ENCODE measurements around the gene COL16A1.
"Not testable (repeated sequence)": the region's sequence is repeated elsewhere in the genome, so short reads cannot be mapped to it uniquely, and the experiment has no call there.

The COL16A1 gene

DNA sequence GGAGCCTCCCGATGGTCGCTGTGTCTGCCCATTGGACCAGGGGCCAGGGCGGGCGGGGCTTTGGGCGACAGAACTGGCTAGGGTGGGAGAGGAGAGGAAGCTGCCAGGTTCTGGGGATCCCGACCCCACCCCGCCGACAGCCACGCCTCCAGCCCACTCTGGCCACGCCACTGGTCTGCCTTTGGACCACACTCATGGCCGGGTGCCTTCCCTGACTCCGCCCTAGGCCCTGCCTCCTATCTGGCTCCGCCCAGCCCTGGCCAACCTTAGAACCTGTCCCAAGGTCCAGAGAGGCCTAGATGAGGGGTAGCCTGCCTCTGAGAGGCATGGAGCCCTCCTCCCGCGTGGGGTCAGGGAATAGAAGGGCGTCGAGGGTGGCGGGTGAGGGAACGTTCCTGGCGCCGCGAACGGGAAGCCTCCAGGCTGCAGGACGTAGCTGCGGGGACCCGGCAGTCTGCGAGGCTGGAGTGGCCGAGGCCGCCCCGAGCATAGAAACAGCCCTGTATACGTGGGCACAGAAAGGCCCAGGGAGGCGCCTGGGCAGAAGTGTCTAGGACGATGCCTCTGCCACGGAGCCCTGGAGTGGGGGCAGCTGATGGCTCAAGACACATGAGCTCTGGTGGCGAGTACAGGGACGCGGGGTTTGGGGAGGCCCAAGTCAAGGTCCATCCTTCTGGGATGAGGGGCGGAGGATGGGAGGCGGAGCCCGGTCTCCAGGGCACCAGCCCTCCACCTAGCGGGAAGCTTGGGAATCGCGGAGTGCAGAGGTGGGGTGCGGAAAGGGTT is 11.5 kb upstream of the COL16A1 start:
- H3K4me1 ChIP-seq (ENCODE audit: insufficient read depth, low read length): peaks cover 34% of the 10 kb centered on the region
- no peaks in the 10 kb centered on the region for H3K9me3 ChIP-seq (ENCODE audit: low read length)
- no peaks in the 10 kb centered on the region for H3K36me3 ChIP-seq (ENCODE audit: insufficient read depth, low read length)
- H3K9ac ChIP-seq (ENCODE audit: low read length): peak overlapping the region; percentile 32
- H3K27ac ChIP-seq (ENCODE audit: low read depth, low read length): peak overlapping the region; percentile 95
- peak overlapping the region; percentile 29 to 51 for H3K4me3 ChIP-seq (ENCODE audit: low read depth in 1 of 2, low read length in 2 of 2)
- H3K27me3 ChIP-seq (ENCODE audit: control insufficient read depth in 1 of 2, insufficient read depth in 2 of 2, low read length in 2 of 2): no peaks in the 10 kb centered on the region

DNA sequence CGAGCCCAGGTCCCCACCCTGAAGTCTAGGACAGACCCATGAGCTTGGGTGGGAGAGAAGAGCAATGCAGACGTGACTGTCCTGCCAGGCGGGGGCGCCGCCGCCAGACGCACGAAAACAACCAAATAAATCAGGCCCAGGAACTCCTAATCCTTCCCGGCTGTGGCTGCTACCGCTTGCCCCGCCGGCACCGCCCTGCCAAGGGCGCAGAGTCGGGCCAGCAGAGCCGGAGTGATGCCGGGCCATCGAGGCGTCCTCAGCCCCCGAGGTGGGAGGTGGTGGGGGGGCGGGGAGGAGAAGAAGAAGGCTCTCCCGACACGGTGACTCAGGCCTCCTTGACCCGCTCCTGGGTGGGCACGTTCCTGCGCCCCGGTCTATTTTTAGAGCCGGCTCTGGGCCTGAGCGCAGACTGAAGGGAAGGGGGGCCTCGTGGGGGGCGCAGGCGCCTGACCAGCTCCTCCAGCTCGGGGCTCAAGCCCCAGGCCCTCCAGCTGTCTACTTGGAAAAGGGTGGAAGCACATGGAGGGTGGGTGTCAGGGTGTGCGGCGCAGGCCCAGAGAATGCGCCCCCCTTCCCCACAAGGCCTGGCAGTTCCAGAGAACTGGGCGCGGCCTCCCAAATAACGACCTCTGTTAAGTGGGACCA is 10.7 kb upstream of the COL16A1 start:
- H3K9me3 ChIP-seq (ENCODE audit: low read length): no peaks in the 10 kb centered on the region
- peak overlapping the region; percentile 13 for H3K9ac ChIP-seq (ENCODE audit: low read length)
- peak overlapping the region; percentile 95 for H3K27ac ChIP-seq (ENCODE audit: low read depth, low read length)
- no peaks in the 10 kb centered on the region for H3K27me3 ChIP-seq (ENCODE audit: control insufficient read depth in 1 of 2, insufficient read depth in 2 of 2, low read length in 2 of 2)
- peak overlapping the region in 1 of 2 donors; percentile 30 for H3K4me3 ChIP-seq (ENCODE audit: low read depth in 1 of 2, low read length in 2 of 2)
- no peaks in the 10 kb centered on the region for H3K36me3 ChIP-seq (ENCODE audit: insufficient read depth, low read length)
- peaks cover 34% of the 10 kb centered on the region for H3K4me1 ChIP-seq (ENCODE audit: insufficient read depth, low read length)

DNA sequence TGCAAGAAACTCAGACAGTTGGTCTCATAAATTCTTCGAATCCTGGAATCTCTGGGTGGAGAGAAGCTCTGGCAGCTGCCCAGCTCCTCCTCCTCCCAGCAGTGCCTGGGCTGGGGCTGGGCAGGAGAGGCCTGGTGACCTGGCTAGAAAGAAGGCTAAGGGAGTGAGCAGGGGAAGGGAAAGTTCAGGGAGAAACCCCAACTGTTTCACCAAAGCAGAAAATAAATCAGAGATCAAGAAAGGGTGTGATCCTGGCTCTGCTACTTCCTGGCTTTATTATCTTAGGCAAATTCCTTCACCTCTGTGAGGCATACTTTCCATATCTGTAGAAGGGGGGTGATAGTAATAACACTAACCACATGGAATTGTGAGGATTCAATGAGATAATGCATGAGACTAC is 8.8 kb upstream of the COL16A1 start:
- Histone ChIP-seq H3K27ac (ENCODE audit: low read depth, low read length) (peak overlapping the region; percentile 74), H3K27me3 (ENCODE audit: control insufficient read depth in 1 of 2, insufficient read depth in 2 of 2, low read length in 2 of 2) (no peaks in the 10 kb centered on the region)

DNA sequence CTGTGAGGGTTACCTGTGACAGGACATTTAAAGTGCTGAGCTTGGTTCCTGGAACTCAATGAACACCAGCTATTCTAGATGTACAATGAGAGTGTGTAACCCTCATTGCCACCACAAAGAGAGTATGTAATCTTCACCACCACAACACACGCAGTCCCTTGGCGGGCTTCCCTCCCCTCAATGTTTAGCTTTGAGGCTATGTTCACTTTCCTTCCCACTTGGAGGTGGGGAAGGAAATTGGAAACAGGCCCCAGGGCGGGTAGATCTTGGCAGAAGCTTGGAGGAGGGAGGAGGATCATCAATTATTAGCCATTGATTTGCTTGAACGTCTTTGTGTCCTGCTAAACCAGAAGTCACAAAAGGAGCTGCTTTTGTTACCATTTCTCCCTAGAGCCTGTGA is 8.3 kb upstream of the COL16A1 start:
- Histone ChIP-seq H3K27ac (ENCODE audit: low read depth, low read length) (peak overlapping the region; percentile 45), H3K9ac (ENCODE audit: low read length) (no peak overlapping the region), H3K27me3 (ENCODE audit: control insufficient read depth in 1 of 2, insufficient read depth in 2 of 2, low read length in 2 of 2) (no peaks in the 10 kb centered on the region), H3K4me1 (ENCODE audit: insufficient read depth, low read length) (peaks cover 34% of the 10 kb centered on the region), H3K36me3 (ENCODE audit: insufficient read depth, low read length) (no peaks in the 10 kb centered on the region), H3K4me3 (ENCODE audit: low read depth in 1 of 2, low read length in 2 of 2) (no peak overlapping the region), H3K9me3 (ENCODE audit: low read length) (no peaks in the 10 kb centered on the region)

More for the DNA sequence above, 8.8 kb upstream of the COL16A1 start:
- Histone ChIP-seq H3K9ac (ENCODE audit: low read length) (no peak overlapping the region), H3K4me3 (ENCODE audit: low read depth in 1 of 2, low read length in 2 of 2) (no peak overlapping the region), H3K4me1 (ENCODE audit: insufficient read depth, low read length) (peaks cover 34% of the 10 kb centered on the region), H3K9me3 (ENCODE audit: low read length) (no peaks in the 10 kb centered on the region), H3K36me3 (ENCODE audit: insufficient read depth, low read length) (no peaks in the 10 kb centered on the region)

DNA sequence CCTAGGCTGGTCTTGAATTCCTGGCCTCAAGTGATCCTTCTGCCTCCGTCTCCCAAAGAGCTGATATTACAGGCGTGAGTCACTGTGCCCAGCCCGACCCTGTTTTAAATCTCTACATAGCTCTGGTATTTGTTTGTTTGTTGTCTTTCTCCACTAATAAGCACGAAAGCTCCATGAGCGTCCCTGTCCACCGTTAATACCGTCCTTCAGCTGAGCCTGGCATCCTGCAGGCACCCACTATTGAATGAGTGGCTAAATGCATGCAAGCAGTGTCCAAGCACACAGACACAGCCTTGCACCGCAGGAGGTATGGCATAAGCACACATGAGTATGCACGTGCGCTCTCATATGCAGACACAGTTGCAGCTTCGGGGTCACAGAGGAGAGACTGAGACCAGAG is 4.5 kb upstream of the COL16A1 start:
- Histone ChIP-seq H3K27me3 (ENCODE audit: control insufficient read depth in 1 of 2, insufficient read depth in 2 of 2, low read length in 2 of 2) (no peaks in the 10 kb centered on the region), H3K9me3 (ENCODE audit: low read length) (no peaks in the 10 kb centered on the region), H3K9ac (ENCODE audit: low read length) (no peak overlapping the region), H3K27ac (ENCODE audit: low read depth, low read length) (no peak overlapping the region), H3K4me1 (ENCODE audit: insufficient read depth, low read length) (peaks cover 33% of the 10 kb centered on the region), H3K36me3 (ENCODE audit: insufficient read depth, low read length) (no peaks in the 10 kb centered on the region), H3K4me3 (ENCODE audit: low read depth in 1 of 2, low read length in 2 of 2) (no peak overlapping the region)

DNA sequence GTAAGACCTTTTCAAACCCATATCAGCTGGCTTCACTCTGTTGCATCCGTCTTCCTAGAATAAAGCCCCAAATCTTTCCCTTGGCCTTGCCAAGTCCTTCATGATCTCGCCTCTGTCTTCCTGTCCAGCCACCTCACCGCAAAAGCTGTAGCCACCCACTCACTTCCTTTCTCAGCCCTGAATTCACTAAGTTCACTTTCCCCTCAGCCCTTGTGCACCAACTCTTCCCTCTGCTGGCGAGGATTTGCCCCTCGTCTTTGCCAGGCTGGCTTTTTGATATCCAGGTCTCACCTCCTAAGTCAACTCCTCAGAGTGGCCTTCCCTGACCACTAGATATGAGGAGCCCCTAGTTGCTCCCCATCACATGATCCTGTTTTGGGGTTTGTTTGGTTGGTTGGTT is 3.9 kb upstream of the COL16A1 start:
- Histone ChIP-seq H3K4me3 (ENCODE audit: low read depth in 1 of 2, low read length in 2 of 2) (no peak overlapping the region), H3K9me3 (ENCODE audit: low read length) (no peaks in the 10 kb centered on the region), H3K36me3 (ENCODE audit: insufficient read depth, low read length) (no peaks in the 10 kb centered on the region), H3K27ac (ENCODE audit: low read depth, low read length) (no peak overlapping the region), H3K9ac (ENCODE audit: low read length) (no peak overlapping the region), H3K4me1 (ENCODE audit: insufficient read depth, low read length) (peaks cover 33% of the 10 kb centered on the region), H3K27me3 (ENCODE audit: control insufficient read depth in 1 of 2, insufficient read depth in 2 of 2, low read length in 2 of 2) (no peaks in the 10 kb centered on the region)

DNA sequence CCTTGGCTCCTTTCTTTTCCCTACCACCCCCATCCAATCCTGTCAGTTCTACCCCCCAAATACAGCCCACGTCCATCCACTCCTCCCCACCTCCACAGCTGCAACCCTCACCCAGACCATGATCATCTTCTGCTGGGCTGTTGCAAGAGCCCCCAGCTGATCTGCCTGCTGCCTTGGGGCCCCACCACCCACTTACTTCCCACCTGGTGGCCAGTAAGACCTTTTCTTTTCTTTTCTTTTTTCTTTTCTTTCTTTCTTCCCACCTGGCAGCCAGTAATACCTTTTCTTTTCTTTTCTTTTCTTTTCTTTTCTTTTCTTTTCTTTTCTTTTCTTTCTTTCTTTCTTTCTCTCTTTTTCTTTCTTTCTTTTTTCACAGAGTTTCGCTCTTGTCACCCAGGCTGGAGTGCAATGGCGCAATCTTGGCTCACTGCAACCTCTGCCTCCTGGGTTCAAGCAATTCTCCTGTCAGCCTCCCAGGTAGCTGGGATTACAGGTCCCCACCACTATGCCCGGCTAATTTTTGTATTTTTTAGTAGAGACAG is 3.3 kb upstream of the COL16A1 start:
- H3K9ac ChIP-seq (ENCODE audit: low read length); H3K27ac ChIP-seq (ENCODE audit: low read depth, low read length); H3K4me3 ChIP-seq (ENCODE audit: low read depth in 1 of 2, low read length in 2 of 2); H3K9me3 ChIP-seq (ENCODE audit: low read length); H3K27me3 ChIP-seq (ENCODE audit: control insufficient read depth in 1 of 2, insufficient read depth in 2 of 2, low read length in 2 of 2); H3K36me3 ChIP-seq (ENCODE audit: insufficient read depth, low read length): not testable (repeated sequence)
- peaks cover 33% of the 10 kb centered on the region for H3K4me1 ChIP-seq (ENCODE audit: insufficient read depth, low read length)

DNA sequence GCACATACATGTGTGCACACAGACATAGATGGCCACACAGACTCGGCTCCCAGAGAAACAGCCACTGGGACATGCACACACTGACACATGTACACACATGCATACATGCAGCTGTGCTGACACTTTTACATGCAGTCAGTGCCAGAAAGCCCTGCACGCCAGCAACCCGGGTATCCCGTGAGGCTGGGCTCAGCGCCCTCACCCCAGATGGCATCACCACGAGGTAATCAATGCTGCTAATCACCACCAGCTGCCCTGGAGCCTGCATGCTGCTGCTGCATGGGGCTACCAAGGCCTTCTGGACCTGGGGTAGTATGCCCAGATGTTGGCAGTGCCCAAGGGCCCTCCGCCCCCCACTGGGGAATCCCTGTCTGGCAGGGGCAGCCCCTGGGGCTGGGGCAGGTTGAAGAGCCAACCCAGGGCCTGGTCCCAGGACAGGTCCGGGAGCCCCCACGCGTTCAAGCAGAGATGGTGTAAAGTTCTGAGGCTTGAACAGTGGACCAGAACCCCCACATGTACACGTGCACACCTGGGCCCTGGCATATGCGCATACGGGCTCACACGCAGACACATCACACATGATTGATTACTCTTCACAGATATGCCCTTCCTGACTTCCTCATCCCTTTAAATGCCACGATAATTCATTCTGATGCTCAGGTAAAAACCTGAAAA is 2.7 kb upstream of the COL16A1 start:
- H3K4me1 ChIP-seq (ENCODE audit: insufficient read depth, low read length): peaks cover 34% of the 10 kb centered on the region
- no peaks in the 10 kb centered on the region for H3K27me3 ChIP-seq (ENCODE audit: control insufficient read depth in 1 of 2, insufficient read depth in 2 of 2, low read length in 2 of 2)
- H3K4me3 ChIP-seq (ENCODE audit: low read depth in 1 of 2, low read length in 2 of 2): no peak overlapping the region
- H3K9me3 ChIP-seq (ENCODE audit: low read length): no peaks in the 10 kb centered on the region
- H3K36me3 ChIP-seq (ENCODE audit: insufficient read depth, low read length): no peaks in the 10 kb centered on the region
- H3K9ac ChIP-seq (ENCODE audit: low read length): no peak overlapping the region
- no peak overlapping the region for H3K27ac ChIP-seq (ENCODE audit: low read depth, low read length)

DNA sequence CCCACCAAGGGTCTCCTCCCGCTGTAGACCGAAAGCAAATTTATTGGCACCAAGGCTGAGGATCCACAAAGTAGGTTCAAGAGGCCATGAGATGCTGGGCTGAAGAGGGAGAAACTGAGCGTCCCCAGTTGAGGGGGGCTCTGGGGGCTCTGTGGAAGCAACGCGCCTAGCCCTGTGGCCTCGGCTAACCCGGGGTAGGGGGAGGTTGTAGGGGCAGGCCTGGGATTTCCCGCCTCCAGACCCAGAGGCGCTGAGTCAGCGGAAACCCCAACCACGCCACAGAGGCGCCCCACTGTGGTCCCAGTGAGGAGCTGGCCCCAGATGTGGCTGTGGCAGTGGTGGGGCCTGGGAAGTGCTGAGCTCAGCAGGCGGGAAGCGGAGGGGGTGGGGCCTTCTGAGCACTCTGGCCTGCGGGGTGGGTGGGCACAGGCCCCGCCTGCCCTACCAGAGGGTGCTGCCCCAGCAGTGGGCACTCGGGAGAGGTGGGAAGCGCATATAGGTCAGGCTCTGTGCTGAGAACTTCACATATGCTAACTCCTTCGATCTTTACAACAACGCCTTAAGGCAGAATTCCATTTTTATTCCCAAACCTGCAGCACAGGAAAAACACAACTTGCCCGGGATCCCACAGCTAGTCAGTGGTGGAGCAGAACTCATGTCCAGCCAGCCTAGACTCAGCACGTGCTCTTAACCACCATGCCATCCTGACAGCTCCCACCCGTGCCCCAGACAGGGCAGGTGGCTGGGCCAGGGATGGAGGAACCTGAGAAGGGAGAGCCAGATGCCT is 1.5 kb upstream of the COL16A1 start:
- Histone ChIP-seq H3K27ac (ENCODE audit: low read depth, low read length) (peak overlapping the region; percentile 90), H3K4me1 (ENCODE audit: insufficient read depth, low read length) (peaks cover 47% of the 10 kb centered on the region), H3K36me3 (ENCODE audit: insufficient read depth, low read length) (no peaks in the 10 kb centered on the region), H3K27me3 (ENCODE audit: control insufficient read depth in 1 of 2, insufficient read depth in 2 of 2, low read length in 2 of 2) (no peaks in the 10 kb centered on the region), H3K9me3 (ENCODE audit: low read length) (no peaks in the 10 kb centered on the region), H3K9ac (ENCODE audit: low read length) (peak overlapping the region; percentile 30), H3K4me3 (ENCODE audit: low read depth in 1 of 2, low read length in 2 of 2) (peak overlapping the region in 1 of 2 donors; percentile 40)

DNA sequence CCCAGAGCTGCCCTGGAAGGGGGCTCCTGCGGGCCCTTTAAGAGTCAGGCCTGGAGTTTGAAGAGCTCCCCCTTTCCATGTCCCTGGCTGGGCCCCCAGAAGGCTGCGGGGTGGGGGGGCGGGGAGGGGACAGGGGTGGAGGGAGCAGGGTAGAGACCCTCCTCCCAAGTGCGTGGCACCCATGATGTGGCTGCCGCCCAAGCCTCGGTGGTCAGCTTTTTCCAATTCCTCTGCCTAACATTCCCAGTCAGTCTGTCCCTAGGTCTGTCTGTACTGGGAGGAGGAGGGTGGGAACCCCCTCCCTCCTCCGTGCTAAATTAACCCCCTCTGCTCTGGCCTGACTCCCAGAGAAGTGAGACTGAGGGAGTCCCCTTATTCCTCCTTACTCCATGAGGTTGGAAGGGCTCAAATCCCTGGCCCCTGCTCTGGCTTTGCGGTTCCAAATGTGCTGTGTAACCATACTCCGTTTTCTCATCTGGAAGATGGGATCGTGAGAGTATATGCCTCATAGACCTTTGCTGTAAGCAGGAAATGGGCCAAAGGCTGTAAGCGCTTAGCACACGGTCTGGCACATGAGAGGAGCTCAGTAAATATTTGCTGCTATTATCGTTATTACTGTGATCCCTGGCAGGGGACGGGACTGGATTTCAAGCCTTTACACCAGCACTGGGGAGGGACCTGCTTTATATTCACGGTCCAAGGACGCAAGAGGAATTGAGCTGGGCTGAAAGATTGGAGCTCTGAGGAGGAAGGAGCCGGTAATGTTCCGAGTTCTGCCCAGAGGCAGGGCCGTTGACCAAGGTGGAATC is 658 bp upstream of the COL16A1 start:
- H3K4me3 ChIP-seq (ENCODE audit: low read depth in 1 of 2, low read length in 2 of 2): peak overlapping the region; percentile 50 to 52
- H3K27ac ChIP-seq (ENCODE audit: low read depth, low read length): peak overlapping the region; percentile 90
- peak overlapping the region; percentile 30 for H3K9ac ChIP-seq (ENCODE audit: low read length)

More for the DNA sequence above, 658 bp upstream of the COL16A1 start:
- Histone ChIP-seq H3K4me1 (ENCODE audit: insufficient read depth, low read length) (peaks cover 55% of the 10 kb centered on the region), H3K27me3 (ENCODE audit: control insufficient read depth in 1 of 2, insufficient read depth in 2 of 2, low read length in 2 of 2) (no peaks in the 10 kb centered on the region), H3K36me3 (ENCODE audit: insufficient read depth, low read length) (peaks cover 5% of the 10 kb centered on the region), H3K9me3 (ENCODE audit: low read length) (no peaks in the 10 kb centered on the region)
